ENCODE data around the gene MAJIN. TPM values are rescaled to one million over a fixed set of nuclear protein-coding genes. Genes with fewer than 3 reads are reported as not detected.

The MAJIN gene
- total RNA-seq, 4 donors from 2014 or later = not detected

DNA sequence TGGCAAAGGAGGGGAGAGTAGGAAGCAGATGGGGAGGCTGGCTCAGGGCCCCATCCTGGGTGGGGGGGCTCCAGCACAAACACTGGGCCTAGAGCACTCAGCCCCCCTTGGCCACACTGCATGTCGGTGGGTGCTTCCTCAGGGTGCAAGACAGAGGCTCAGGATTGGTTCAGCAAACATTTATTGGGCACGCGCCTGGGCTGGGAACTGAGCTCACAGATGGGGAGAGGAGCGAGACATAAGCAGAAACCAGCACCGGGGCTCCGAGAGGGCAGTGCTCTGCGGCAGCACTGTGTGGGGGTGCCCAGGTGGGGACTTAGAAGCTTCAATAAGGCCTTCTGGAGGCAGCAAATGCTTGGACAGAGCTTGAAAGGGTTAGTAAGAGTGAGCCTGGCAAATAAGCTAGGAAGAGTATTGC, 81.4 kb downstream of the MAJIN start:
- DNase-seq = no peak
- H3K27me3 ChIP-seq = no peaks in the 10 kb centered on the region
- H3K27ac ChIP-seq = peak overlapping the region in 3 of 4 donors; percentile 84 to 100 (median 97)
- H3K4me3 ChIP-seq = peak overlapping the region in 3 of 4 donors; percentile 45 to 85 (median 61)
- TF ChIP-seq, protein P1, sequence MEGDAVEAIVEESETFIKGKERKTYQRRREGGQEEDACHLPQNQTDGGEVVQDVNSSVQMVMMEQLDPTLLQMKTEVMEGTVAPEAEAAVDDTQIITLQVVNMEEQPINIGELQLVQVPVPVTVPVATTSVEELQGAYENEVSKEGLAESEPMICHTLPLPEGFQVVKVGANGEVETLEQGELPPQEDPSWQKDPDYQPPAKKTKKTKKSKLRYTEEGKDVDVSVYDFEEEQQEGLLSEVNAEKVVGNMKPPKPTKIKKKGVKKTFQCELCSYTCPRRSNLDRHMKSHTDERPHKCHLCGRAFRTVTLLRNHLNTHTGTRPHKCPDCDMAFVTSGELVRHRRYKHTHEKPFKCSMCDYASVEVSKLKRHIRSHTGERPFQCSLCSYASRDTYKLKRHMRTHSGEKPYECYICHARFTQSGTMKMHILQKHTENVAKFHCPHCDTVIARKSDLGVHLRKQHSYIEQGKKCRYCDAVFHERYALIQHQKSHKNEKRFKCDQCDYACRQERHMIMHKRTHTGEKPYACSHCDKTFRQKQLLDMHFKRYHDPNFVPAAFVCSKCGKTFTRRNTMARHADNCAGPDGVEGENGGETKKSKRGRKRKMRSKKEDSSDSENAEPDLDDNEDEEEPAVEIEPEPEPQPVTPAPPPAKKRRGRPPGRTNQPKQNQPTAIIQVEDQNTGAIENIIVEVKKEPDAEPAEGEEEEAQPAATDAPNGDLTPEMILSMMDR (IDR thresholded peaks at IDR 0.05) = no peak
- no peak for TF ChIP-seq POLR2A (IDR thresholded peaks at IDR 0.05)
- peaks cover 0 to 29% (median 0%) of the 10 kb centered on the region in 3 donors for H3K36me3 ChIP-seq
- H3K9me3 ChIP-seq = no peaks in the 10 kb centered on the region
- peaks cover 3 to 20% (median 13%) of the 10 kb centered on the region in 4 donors for H3K4me1 ChIP-seq

DNA sequence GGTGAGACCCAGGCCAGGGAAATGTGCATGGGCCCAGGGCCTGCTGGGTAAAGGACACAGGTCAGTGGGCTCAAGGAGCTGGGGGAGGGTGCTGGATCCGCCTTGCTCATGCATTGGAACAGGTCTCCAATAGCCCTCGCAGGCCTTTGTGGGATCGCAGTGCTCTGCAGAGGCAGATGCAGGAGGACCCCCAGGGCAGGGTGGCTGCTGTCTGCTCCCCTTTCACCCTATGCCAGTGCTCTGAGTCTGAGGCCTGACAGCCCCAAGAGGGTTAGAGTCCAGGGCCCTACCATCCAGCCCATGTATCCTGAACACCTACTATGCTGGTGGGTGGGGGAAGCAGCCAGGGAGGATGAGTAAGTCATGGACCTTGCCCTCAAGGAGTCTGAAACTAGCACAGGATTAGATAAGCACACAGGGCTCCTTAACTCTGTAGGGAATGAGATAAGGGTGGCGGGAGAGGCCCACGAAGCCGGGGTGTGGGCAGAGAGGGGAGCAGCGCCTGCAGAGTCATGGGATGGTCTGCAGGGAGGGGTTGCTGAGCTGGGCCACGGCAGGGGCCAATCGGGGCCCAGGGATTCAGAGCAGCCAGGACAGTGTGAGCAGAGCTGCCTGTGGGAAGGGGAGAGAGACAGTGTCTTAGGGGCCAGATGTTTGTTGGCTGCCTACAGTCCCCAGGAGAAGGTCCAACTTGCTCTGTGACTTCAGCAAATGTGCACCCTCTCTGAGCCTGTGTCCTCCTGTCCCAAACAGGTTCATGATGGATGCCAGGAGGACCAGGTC, 83.0 kb downstream of the MAJIN start:
- peak in 2 of 3 donors; percentile 88 to 91 for DNase-seq
- H3K4me3 ChIP-seq = peak overlapping the region in 2 of 4 donors; percentile 61 to 85
- H3K27me3 ChIP-seq = no peaks in the 10 kb centered on the region
- H3K27ac ChIP-seq = peak overlapping the region; percentile 80 to 100 (median 90)
- peaks cover 0 to 20% (median 0%) of the 10 kb centered on the region in 3 donors for H3K36me3 ChIP-seq
- H3K4me1 ChIP-seq = peaks cover 3 to 15% (median 13%) of the 10 kb centered on the region in 4 donors
- peak; percentile 71 to 89 for TF ChIP-seq POLR2A (IDR thresholded peaks at IDR 0.05)
- TF ChIP-seq, protein P1 (IDR thresholded peaks at IDR 0.05) = no peak
- no peaks in the 10 kb centered on the region for H3K9me3 ChIP-seq

DNA sequence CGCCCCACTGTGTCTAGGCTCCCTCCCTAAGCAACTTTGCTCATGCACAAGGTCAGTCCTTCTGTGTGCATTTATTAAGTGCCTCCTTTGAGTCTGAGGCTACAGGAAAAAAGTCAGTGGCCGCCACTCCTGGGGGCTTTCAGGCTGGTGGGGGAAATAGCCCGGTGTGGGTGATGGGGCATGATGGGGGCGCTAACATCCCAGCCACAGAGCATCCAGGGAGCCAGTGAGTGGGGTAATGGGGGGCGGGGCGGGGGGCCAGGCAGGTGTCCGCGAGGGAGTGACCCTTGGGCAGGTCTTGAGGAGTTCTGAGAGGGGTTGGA, 83.5 kb downstream of the MAJIN start:
- peaks cover 3 to 14% (median 13%) of the 10 kb centered on the region in 4 donors for H3K4me1 ChIP-seq
- H3K27me3 ChIP-seq = no peaks in the 10 kb centered on the region
- peaks cover 0 to 20% (median 0%) of the 10 kb centered on the region in 3 donors for H3K36me3 ChIP-seq

More for the DNA sequence above, 83.5 kb downstream of the MAJIN start:
- TF ChIP-seq, protein P1 (IDR thresholded peaks at IDR 0.05) = no peak
- TF ChIP-seq POLR2A (IDR thresholded peaks at IDR 0.05) = no peak
- Histone ChIP-seq H3K4me3 (peak overlapping the region in 3 of 4 donors; percentile 4 to 85 (median 24)), H3K9me3 (no peaks in the 10 kb centered on the region), H3K27ac (peak overlapping the region; percentile 57 to 100 (median 88))
- no peak for DNase-seq

Small RNA genes lying within 50 kb of the gene (small RNA-seq; reads per million reads assigned to genes)
- 0.13 to 0.23 reads per million in 2 donors for gene MIR6749
- 0 reads per million in 2 donors for gene MIR6750
- gene MIR6879 = 0 to 0.38 reads per million in 2 donors

Other genes starting within 250 kb of the MAJIN start
- 1 to 10 TPM; 1.6 to 4.2 (median 3.0) TPM for gene NRXN2, start 248.9 kb downstream of the MAJIN start, total RNA-seq
- 100 to 1,000 TPM in 1 of 4 donors, 10 to 100 TPM in 3; 11.5 to 210 (median 16.0) TPM for gene RASGRP2, start 228.0 kb downstream of the MAJIN start, total RNA-seq
- 1 to 10 TPM in 3 of 4 donors, not detected in 1; 2.4 to 5.0 (median 2.5) TPM for gene PYGM, start 212.1 kb downstream of the MAJIN start, total RNA-seq
- 100 to 1,000 TPM; 247 to 621 (median 392) TPM for gene SF1, start 193.6 kb downstream of the MAJIN start, total RNA-seq
- gene MAP4K2, start 168.9 kb downstream of the MAJIN start, total RNA-seq = 10 to 100 TPM in 3 of 4 donors, 1 to 10 TPM in 1; 3.3 to 34.7 (median 20.3) TPM
- 10 to 100 TPM; 20.3 to 47.0 (median 31.9) TPM for gene MEN1, start 161.6 kb downstream of the MAJIN start, total RNA-seq
- gene CDC42BPG, start 127.5 kb downstream of the MAJIN start, total RNA-seq = 10 to 100 TPM; 25.6 to 78.6 (median 52.1) TPM
- 100 to 1,000 TPM in 2 of 4 donors, 10 to 100 TPM in 2; 56.2 to 185 (median 98.6) TPM for gene EHD1, start 93.5 kb downstream of the MAJIN start, total RNA-seq
- 10 to 100 TPM; 38.8 to 79.6 (median 66.6) TPM for gene ATG2A, start 54.9 kb downstream of the MAJIN start, total RNA-seq
- 10 to 100 TPM; 20.0 to 46.2 (median 22.5) TPM for gene PPP2R5B, start 47.4 kb downstream of the MAJIN start, total RNA-seq
- gene GPHA2, start 36.2 kb downstream of the MAJIN start, total RNA-seq = not detected
- gene BATF2, start 24.9 kb upstream of the MAJIN start, total RNA-seq = 10 to 100 TPM in 3 of 4 donors, 1 to 10 TPM in 1; 5.0 to 12.0 (median 11.2) TPM
- 100 to 1,000 TPM in 1 of 4 donors, 10 to 100 TPM in 3; 64.4 to 103 (median 77.2) TPM for gene ARL2, start 42.1 kb upstream of the MAJIN start, total RNA-seq
- 10 to 100 TPM; 15.7 to 39.0 (median 27.3) TPM for gene SNX15, start 55.3 kb upstream of the MAJIN start, total RNA-seq
- 10 to 100 TPM; 10.9 to 21.5 (median 13.9) TPM for gene SAC3D1, start 69.1 kb upstream of the MAJIN start, total RNA-seq
- 1,000 to 10,000 TPM in 2 of 4 donors, 100 to 1,000 TPM in 1, 10 to 100 TPM in 1; 40.4 to 1,241 (median 898) TPM for gene NAALADL1, start 86.4 kb upstream of the MAJIN start, total RNA-seq
- gene CDCA5, start 111.9 kb upstream of the MAJIN start, total RNA-seq = 10 to 100 TPM in 1 of 4 donors, 1 to 10 TPM in 2, under 1 TPM in 1; 0.94 to 27.2 (median 6.4) TPM
- 10 to 100 TPM; 53.9 to 67.6 (median 55.5) TPM for gene ZFPL1, start 112.1 kb upstream of the MAJIN start, total RNA-seq
- gene VPS51, start 124.1 kb upstream of the MAJIN start, total RNA-seq = 100 to 1,000 TPM; 280 to 636 (median 416) TPM
- gene TM7SF2, start 139.8 kb upstream of the MAJIN start, total RNA-seq = 10 to 100 TPM; 19.8 to 78.1 (median 58.5) TPM
- gene ZNHIT2, start 145.6 kb upstream of the MAJIN start, total RNA-seq = 10 to 100 TPM in 3 of 4 donors, 1 to 10 TPM in 1; 8.7 to 20.6 (median 13.8) TPM
- gene FAU, start 150.0 kb upstream of the MAJIN start, total RNA-seq = 100 to 1,000 TPM; 412 to 714 (median 579) TPM
- 10 to 100 TPM; 36.2 to 50.3 (median 45.7) TPM for gene MRPL49, start 150.2 kb upstream of the MAJIN start, total RNA-seq
- gene SYVN1, start 162.4 kb upstream of the MAJIN start, total RNA-seq = 10 to 100 TPM; 37.1 to 61.9 (median 51.6) TPM
- not detected for gene SPDYC, start 198.1 kb upstream of the MAJIN start, total RNA-seq
- 100 to 1,000 TPM; 320 to 598 (median 559) TPM for gene CAPN1, start 209.8 kb upstream of the MAJIN start, total RNA-seq